Fibroblast of the aortic adventitia (primary cell): ENCODE measurements around the gene SFXN1. TPM values are rescaled to one million over a fixed set of nuclear protein-coding genes. Genes with fewer than 3 reads are reported as not detected.

Source experiments
- DNase-seq: peaks from one replicate; pipeline ENCODE4 v3.0.0-alpha.2; 2010; ENCODE audit warnings: low read depth
- H3K4me3 ChIP-seq: 2 replicates; pipeline ENCODE4 v1.5.1; 2011; ENCODE audit warnings: low read depth, mild to moderate bottlenecking, control low read depth, low read length, moderate library complexity
- CTCF ChIP-seq: IDR thresholded peaks from 2 replicates; pipeline ENCODE4 v1.5.1; 2011; ENCODE audit warnings: mild to moderate bottlenecking, low read length, control low read depth, inconsistent platforms; ENCODE audit not compliant: insufficient read depth
- total RNA-seq: library from RNA; depleted of rRNA; stranded (reverse); fragments of >200 nt; gene quantifications from 2 replicates; pipeline ENCODE4 v1.2.3, GENCODE V29; 2012; ENCODE audit warnings: low replicate concordance

Gene SFXN1
- total RNA-seq, 1 donor, result 74.7 TPM

DNA sequence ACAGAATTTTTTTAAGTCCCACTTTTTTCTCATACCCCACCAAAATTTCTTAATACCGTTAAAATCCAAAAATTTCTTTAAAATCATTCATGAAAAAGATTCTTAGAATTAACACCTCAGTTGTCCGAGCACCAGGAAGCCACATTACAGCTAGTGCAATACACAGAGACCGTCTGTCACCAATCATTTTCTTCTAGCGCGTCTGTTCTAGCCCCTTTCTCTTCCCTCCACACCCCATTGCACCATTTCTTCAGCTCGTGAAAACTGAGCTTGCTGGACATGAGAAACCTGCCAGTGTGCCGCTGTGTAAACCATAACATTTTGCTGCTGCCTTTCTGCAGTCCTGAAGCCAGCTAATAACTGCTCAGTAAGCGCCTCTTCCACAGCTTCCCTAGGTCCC lies 5.0 kb downstream of the SFXN1 start:
- no peak for TF ChIP-seq CTCF
- H3K4me3 ChIP-seq, result no peak overlapping the region
- no peak for DNase-seq

GRCh38 chr5:175484322-175484721 lies 6.0 kb downstream of the SFXN1 start:
- no peak for DNase-seq
- H3K4me3 ChIP-seq, result no peak overlapping the region
- no peak for TF ChIP-seq CTCF

- DNase-seq, result no peak
- H3K4me3 ChIP-seq, result no peak overlapping the region
- TF ChIP-seq CTCF, result no peak
Observed at GRCh38 chr5:175484829-175485228, 6.5 kb downstream of the SFXN1 start.

GRCh38 chr5:175485631-175486030 lies 7.3 kb downstream of the SFXN1 start:
- TF ChIP-seq CTCF, result no peak
- DNase-seq, result no peak
- H3K4me3 ChIP-seq, result no peak overlapping the region

GRCh38 chr5:175487514-175488222 lies 9.3 kb downstream of the SFXN1 start:
- no peak for TF ChIP-seq CTCF
- no peak for DNase-seq
- no peak overlapping the region for H3K4me3 ChIP-seq

DNA sequence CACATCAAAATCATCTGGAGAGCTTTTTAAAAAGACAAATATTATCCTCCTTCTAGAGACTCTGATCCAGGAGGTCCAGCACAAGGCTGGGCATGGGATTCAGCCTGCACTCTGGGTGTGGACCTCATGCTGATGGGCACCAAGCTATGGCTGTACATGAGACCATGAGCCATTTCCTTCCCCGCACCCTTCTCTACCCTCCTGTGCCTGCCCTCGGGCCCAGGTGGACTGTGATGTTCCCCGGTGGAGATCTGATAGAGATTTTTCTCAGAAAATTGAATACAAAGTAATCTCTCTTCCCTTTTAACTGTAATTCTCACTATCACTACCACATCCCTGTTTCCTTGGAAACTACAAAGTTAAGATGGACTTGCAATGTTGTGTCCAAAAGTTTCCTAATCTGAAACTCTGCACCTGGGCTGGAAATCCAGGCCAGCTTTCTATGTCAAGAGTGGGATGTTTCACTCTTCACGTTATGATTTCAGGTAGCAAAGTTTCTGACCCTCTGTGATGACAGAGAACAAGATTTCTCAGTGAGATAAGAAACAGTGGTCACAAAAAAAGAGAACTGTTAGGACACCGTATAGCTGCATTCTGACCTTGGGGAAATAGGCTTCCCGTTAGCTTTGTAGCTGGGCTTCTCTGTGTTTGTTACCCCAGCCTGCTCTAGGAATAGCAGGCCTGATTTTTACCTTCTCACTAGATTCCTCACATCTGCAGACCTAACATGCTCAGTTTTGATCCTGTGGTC lies 11.5 kb downstream of the SFXN1 start:
- no peak for DNase-seq
- no peak overlapping the region for H3K4me3 ChIP-seq
- TF ChIP-seq CTCF, result no peak
